Type B pancreatic cell (in vitro differentiated cells): Measurements from ENCODE around the gene ZDHHC14. TPM values are rescaled to one million over a fixed set of nuclear protein-coding genes. Genes with fewer than 3 reads are reported as not detected.
A peak's percentile ranks its signal among the peaks of the same experiment; 100 is the strongest.
"Not testable (repeated sequence)": the region's sequence is repeated elsewhere in the genome, so short reads cannot be mapped to it uniquely, and the experiment has no call there.

Experiments
- DNase-seq: peaks from one replicate; pipeline ENCODE4 v3.0.0; 2021; ENCODE audit warnings: mixed read lengths; ENCODE audit not compliant: unreplicated experiment; ENCODE audit errors: extremely low spot score
- H3K27ac Mint-ChIP-seq: 2 replicates; pipeline ENCODE4 v1.8.0; 2021; ENCODE audit warnings: mild to moderate bottlenecking, mixed read lengths
- H3K27me3 Mint-ChIP-seq: 2 replicates; pipeline ENCODE4 v1.8.0; 2021; ENCODE audit warnings: mixed read lengths
- H3K36me3 Mint-ChIP-seq: 2 replicates; pipeline ENCODE4 v1.8.0; 2021; ENCODE audit warnings: mixed read lengths
- H3K4me1 Mint-ChIP-seq: one replicate; pipeline ENCODE4 v1.8.0; 2021; ENCODE audit warnings: mixed read lengths; ENCODE audit not compliant: unreplicated experiment
- H3K4me3 Mint-ChIP-seq: 2 replicates; pipeline ENCODE4 v1.8.0; 2021; ENCODE audit warnings: mild to moderate bottlenecking, mixed read lengths
- H3K9me3 Mint-ChIP-seq: 2 replicates; pipeline ENCODE4 v1.8.0; 2021; ENCODE audit warnings: mixed read lengths
- long read RNA-seq: library from polyadenylated mRNA; unstranded; transcript quantifications from one replicate; pipeline ENCODE4 v2.0.0, GENCODE V29; 2020
- total RNA-seq: library from RNA; stranded (reverse); gene quantifications from 2 replicates; pipeline ENCODE4 v1.2.1, GENCODE V29; 2021; ENCODE audit warnings: low replicate concordance
- TF ChIP-seq, protein P1 (sequence below): fragments of 200-600 bp; sonication (generic); conservative IDR thresholded peaks from 2 replicates; pipeline ENCODE4 v1.5.0; 2021; ENCODE audit warnings: antibody characterized with exemption, mild to moderate bottlenecking

ZDHHC14 gene
- total RNA-seq: 11.1 and 15.6 TPM in 2 replicates
- long read RNA-seq, partial matches to known transcripts: 3 of 13 reads
- long read RNA-seq, other reads (novel, unspliced or antisense): 10 of 13 reads

DNA sequence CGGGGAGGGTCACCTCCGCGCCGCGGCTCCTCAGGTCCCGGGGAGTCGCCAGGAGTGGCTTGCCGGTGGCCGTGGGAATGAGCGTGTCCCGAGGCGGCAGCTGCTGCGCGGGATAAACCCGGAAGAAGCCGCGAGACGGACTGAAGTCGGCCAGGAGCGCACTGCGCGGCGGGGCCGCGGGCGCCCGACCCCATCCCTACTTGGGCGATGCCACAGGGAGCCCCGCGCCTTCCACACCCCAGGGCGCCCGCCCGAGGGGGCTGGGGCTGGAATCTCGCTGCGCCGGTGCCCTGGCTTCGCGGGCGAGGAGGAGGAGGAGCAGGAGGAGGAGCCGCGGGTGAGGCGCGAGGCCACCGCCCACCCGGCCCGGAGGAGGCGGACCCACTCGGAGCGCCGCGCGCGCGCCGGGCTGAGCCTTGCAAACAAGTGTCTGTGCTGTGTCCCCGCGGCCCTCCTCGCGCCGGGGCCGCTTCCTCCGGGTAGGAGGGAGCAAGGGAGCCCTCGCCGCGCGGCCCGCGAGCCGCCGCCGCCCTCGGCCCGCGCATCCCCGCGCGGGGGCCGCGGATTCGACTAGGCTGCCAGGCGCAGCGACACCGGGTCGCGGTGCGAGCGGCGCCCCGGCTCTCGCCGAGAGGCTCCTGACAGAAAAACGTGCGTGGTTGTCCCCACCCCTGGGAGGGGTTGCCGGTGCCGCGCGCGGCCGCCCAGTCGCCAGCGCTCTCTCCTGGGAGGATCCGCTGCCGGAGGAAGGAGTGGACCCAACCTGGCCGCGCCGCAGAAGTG is at the start of gene ZDHHC14:
TSS of gene ZDHHC14 (plus strand) at position 412 of the 783 bp plus-strand sequence.
- peak; percentile 90 for DNase-seq
- TF ChIP-seq, protein P1, sequence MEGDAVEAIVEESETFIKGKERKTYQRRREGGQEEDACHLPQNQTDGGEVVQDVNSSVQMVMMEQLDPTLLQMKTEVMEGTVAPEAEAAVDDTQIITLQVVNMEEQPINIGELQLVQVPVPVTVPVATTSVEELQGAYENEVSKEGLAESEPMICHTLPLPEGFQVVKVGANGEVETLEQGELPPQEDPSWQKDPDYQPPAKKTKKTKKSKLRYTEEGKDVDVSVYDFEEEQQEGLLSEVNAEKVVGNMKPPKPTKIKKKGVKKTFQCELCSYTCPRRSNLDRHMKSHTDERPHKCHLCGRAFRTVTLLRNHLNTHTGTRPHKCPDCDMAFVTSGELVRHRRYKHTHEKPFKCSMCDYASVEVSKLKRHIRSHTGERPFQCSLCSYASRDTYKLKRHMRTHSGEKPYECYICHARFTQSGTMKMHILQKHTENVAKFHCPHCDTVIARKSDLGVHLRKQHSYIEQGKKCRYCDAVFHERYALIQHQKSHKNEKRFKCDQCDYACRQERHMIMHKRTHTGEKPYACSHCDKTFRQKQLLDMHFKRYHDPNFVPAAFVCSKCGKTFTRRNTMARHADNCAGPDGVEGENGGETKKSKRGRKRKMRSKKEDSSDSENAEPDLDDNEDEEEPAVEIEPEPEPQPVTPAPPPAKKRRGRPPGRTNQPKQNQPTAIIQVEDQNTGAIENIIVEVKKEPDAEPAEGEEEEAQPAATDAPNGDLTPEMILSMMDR: no peak
- peak within 1 kb of the TSS; percentile 81 for H3K27ac Mint-ChIP-seq
- H3K4me1 Mint-ChIP-seq: peaks cover 21% of the 10 kb centered on the region
- H3K4me3 Mint-ChIP-seq: peak within 1 kb of the TSS; percentile 89
- peaks cover 14% of the 10 kb centered on the region for H3K27me3 Mint-ChIP-seq
- no peaks in the 10 kb centered on the region for H3K36me3 Mint-ChIP-seq
- no peaks in the 10 kb centered on the region for H3K9me3 Mint-ChIP-seq

DNA sequence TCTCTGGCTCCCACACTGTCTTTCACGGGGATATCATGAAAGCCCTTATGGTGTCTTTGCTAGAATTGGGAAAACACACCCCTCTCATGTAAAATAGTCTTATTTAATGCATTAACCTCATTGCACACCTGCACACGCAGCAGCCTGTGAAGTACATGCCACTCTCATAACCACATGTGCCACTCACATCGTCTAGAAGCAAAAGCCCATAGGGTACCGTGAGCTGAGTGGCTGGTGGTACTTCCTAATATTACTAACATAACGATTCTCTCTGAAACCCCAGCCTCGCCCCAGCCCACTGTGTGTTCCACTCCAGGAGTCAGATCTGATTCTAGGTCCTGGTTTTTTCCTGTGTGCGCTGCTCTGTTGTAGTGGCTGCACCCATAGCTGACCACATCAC is 48.2 kb upstream of the ZDHHC14 start:
- TF ChIP-seq, protein P1: no peak
- DNase-seq: no peak
- H3K27me3 Mint-ChIP-seq: peaks cover 50% of the 10 kb centered on the region
- no peaks in the 10 kb centered on the region for H3K9me3 Mint-ChIP-seq
- H3K36me3 Mint-ChIP-seq: no peaks in the 10 kb centered on the region
- H3K4me3 Mint-ChIP-seq: no peak overlapping the region
- no peaks in the 10 kb centered on the region for H3K4me1 Mint-ChIP-seq
- H3K27ac Mint-ChIP-seq: no peak overlapping the region

DNA sequence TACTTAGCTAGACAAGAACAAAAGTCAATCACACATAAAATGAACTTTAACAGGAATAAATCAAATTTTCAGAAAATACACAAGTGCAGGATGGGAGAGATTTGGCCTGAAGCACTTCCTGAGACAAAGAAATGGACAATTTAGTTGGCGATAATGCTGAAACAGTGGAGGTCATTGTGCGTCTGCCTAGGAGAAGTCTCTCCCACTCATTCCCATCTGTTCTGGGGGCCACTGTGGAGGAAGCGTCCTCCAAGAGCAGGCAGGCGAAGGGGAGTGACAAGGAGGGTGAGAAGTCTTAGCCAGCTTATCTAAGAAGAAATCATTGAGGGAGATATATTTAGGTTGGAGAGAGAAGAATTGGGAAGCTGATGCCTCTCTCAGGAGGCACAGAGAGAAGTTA is 47.5 kb upstream of the ZDHHC14 start:
- Mint-ChIP-seq H3K9me3 (no peaks in the 10 kb centered on the region), H3K36me3 (no peaks in the 10 kb centered on the region), H3K27me3 (peaks cover 43% of the 10 kb centered on the region), H3K27ac (no peak overlapping the region), H3K4me3 (no peak overlapping the region), H3K4me1 (no peaks in the 10 kb centered on the region)
- no peak for DNase-seq
- TF ChIP-seq, protein P1: no peak

DNA sequence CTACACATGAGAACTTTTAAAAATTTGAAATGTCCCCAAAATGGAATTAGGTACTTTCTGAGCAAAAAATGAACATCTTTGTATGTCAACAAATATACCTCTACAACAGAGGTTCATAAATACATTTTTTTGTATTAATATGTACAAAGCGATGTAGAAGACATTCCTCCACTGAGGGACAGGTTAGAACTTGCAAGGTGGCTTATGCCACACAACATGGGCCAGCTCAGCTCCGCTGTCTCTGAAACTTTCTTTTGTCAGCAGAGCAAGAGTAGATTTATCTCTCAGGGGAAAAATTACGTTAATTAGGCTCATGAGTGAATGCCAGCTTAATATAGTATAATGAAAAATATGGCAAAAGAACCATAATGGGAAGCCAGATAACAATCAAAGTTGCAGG is 47.0 kb upstream of the ZDHHC14 start:
- Mint-ChIP-seq H3K36me3 (no peaks in the 10 kb centered on the region), H3K4me1 (no peaks in the 10 kb centered on the region), H3K27ac (no peak overlapping the region), H3K4me3 (no peak overlapping the region), H3K9me3 (no peaks in the 10 kb centered on the region), H3K27me3 (peaks cover 39% of the 10 kb centered on the region)
- no peak for DNase-seq
- TF ChIP-seq, protein P1: no peak

DNA sequence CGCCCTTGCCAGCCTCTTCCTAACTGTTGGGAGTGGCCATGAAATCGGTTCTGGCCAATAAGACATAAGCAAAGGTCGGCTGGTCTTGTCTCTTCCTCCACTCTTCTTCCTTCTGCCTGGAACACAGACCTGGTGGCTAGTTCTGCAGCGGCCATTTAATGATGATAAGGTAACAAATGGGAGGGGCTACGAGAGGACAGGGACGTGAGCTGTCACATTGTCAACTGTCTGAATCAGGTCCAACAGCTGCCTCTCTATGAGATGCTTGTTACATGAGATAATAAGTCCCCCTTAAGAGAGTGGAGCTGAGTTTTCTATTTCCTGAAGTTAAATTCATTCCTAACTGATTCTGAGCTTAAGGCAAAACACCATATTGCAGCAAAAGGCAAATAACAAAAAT is 45.2 kb upstream of the ZDHHC14 start:
- Mint-ChIP-seq H3K4me1 (no peaks in the 10 kb centered on the region), H3K36me3 (no peaks in the 10 kb centered on the region), H3K27me3 (peaks cover 28% of the 10 kb centered on the region), H3K27ac (no peak overlapping the region), H3K4me3 (no peak overlapping the region), H3K9me3 (no peaks in the 10 kb centered on the region)
- no peak for DNase-seq
- TF ChIP-seq, protein P1: no peak

DNA sequence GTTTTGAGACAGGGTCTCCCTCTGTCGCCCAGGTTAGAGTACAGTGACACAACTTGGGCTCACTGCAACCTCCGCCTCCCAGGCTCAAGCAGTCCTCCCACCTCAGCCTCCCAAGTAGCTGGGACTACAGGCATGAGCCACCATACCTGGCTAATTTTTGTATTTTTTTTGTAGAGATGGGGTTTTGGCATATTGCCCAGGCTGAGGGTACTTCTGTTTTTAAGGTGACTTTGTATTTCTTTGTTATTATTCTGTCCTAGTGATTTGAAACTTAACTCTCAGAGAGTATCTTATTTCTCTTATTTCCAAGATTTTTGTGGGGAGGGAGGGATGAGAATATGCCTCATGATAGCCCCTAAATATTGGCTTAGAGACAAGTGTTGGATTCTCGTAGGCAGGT is 43.7 kb upstream of the ZDHHC14 start:
- not testable (repeated sequence) for H3K27ac Mint-ChIP-seq, H3K9me3 Mint-ChIP-seq, H3K4me3 Mint-ChIP-seq, H3K4me1 Mint-ChIP-seq, H3K36me3 Mint-ChIP-seq, DNase-seq
- peaks cover 33% of the 10 kb centered on the region for H3K27me3 Mint-ChIP-seq
